Muscle layer of colon (tissue), 2 donors: Measurements from ENCODE around the gene ENO2.

Source experiments
- H3K27ac ChIP-seq: one replicate; pipeline ENCODE4 v1.7.0; 2013; ENCODE audit warnings: low read depth, mild to moderate bottlenecking, low read length, moderate library complexity
- H3K27me3 ChIP-seq, 2 donors: one replicate each; pipeline ENCODE4 v1.7.0; 2013; ENCODE audit warnings: low read length in 2 of 2, mild to moderate bottlenecking in 2 of 2; ENCODE audit not compliant: insufficient read depth in 2 of 2, control insufficient read depth in 1 of 2
- H3K36me3 ChIP-seq: one replicate; pipeline ENCODE4 v1.7.0; 2013; ENCODE audit warnings: mild to moderate bottlenecking, low read length; ENCODE audit not compliant: insufficient read depth
- H3K4me1 ChIP-seq: one replicate; pipeline ENCODE4 v1.7.0; 2013; ENCODE audit warnings: mild to moderate bottlenecking, low read length; ENCODE audit not compliant: insufficient read depth
- H3K4me3 ChIP-seq, 2 donors: one replicate each; pipeline ENCODE4 v1.7.0; 2013; ENCODE audit warnings: low read length in 2 of 2, low read depth in 1 of 2, mild to moderate bottlenecking in 1 of 2, moderate library complexity in 1 of 2
- H3K9ac ChIP-seq: one replicate; pipeline ENCODE4 v1.7.0; 2013; ENCODE audit warnings: low read length
- H3K9me3 ChIP-seq: one replicate; pipeline ENCODE4 v1.7.0; 2013; ENCODE audit warnings: mild to moderate bottlenecking, low read length
- donor health status: abdominal sarcoma.
- donor health status: Adenocarcinoma of cecum.

Gene ENO2

GRCh38 chr12:6962285-6963015, 48.1 kb downstream of the ENO2 start:
- Histone ChIP-seq H3K4me1 (peaks cover 31% of the 10 kb centered on the region), H3K9ac (no peak overlapping the region), H3K27me3 (no peaks in the 10 kb centered on the region), H3K27ac (peak overlapping the region; percentile 51), H3K4me3 (no peak overlapping the region), H3K9me3 (no peaks in the 10 kb centered on the region), H3K36me3 (peaks cover 23% of the 10 kb centered on the region)

- Histone ChIP-seq H3K4me3 (no peak overlapping the region), H3K4me1 (peaks cover 33% of the 10 kb centered on the region), H3K27me3 (no peaks in the 10 kb centered on the region), H3K36me3 (peaks cover 30% of the 10 kb centered on the region), H3K9ac (no peak overlapping the region), H3K27ac (peak overlapping the region; percentile 2), H3K9me3 (no peaks in the 10 kb centered on the region)
These were observed 48.8 kb downstream of the ENO2 start for GRCh38 chr12:6963016-6963731.

- Histone ChIP-seq H3K27ac (peak overlapping the region; percentile 70), H3K36me3 (peaks cover 38% of the 10 kb centered on the region), H3K4me3 (no peak overlapping the region), H3K27me3 (no peaks in the 10 kb centered on the region), H3K9ac (peak overlapping the region; percentile 24), H3K9me3 (no peaks in the 10 kb centered on the region), H3K4me1 (peaks cover 40% of the 10 kb centered on the region)
These were observed 49.5 kb downstream of the ENO2 start for GRCh38 chr12:6963791-6964413.

- H3K36me3 ChIP-seq, result peaks cover 41% of the 10 kb centered on the region
- peak overlapping the region; percentile 70 for H3K27ac ChIP-seq
- H3K9ac ChIP-seq, result peak overlapping the region; percentile 24
- peaks cover 47% of the 10 kb centered on the region for H3K4me1 ChIP-seq
- no peaks in the 10 kb centered on the region for H3K9me3 ChIP-seq
- no peaks in the 10 kb centered on the region for H3K27me3 ChIP-seq
- no peak overlapping the region for H3K4me3 ChIP-seq
These were observed 50.2 kb downstream of the ENO2 start for GRCh38 chr12:6964605-6965025.

- no peaks in the 10 kb centered on the region for H3K9me3 ChIP-seq
- H3K4me3 ChIP-seq, result no peak overlapping the region
- peaks cover 41% of the 10 kb centered on the region for H3K36me3 ChIP-seq
- H3K27ac ChIP-seq, result peak overlapping the region; percentile 70
- H3K27me3 ChIP-seq, result no peaks in the 10 kb centered on the region
- peak overlapping the region; percentile 24 for H3K9ac ChIP-seq
- peaks cover 50% of the 10 kb centered on the region for H3K4me1 ChIP-seq
These were observed 50.8 kb downstream of the ENO2 start for GRCh38 chr12:6965026-6965661.

- H3K9ac ChIP-seq, result no peak overlapping the region
- peaks cover 49% of the 10 kb centered on the region for H3K4me1 ChIP-seq
- H3K27ac ChIP-seq, result no peak overlapping the region
- peaks cover 41% of the 10 kb centered on the region for H3K36me3 ChIP-seq
- no peaks in the 10 kb centered on the region for H3K9me3 ChIP-seq
- H3K4me3 ChIP-seq, result no peak overlapping the region
- H3K27me3 ChIP-seq, result no peaks in the 10 kb centered on the region
These were observed 51.3 kb downstream of the ENO2 start for GRCh38 chr12:6965714-6966113.

GRCh38 chr12:6966351-6966750, 52.0 kb downstream of the ENO2 start:
- Histone ChIP-seq H3K36me3 (peaks cover 41% of the 10 kb centered on the region), H3K27me3 (no peaks in the 10 kb centered on the region), H3K9me3 (no peaks in the 10 kb centered on the region), H3K4me1 (peaks cover 42% of the 10 kb centered on the region), H3K9ac (no peak overlapping the region), H3K27ac (no peak overlapping the region), H3K4me3 (no peak overlapping the region)

GRCh38 chr12:6967651-6968100, 53.3 kb downstream of the ENO2 start:
- no peaks in the 10 kb centered on the region for H3K27me3 ChIP-seq
- H3K27ac ChIP-seq, result no peak overlapping the region
- no peak overlapping the region for H3K4me3 ChIP-seq
- peaks cover 36% of the 10 kb centered on the region for H3K4me1 ChIP-seq
- H3K9me3 ChIP-seq, result no peaks in the 10 kb centered on the region
- H3K9ac ChIP-seq, result no peak overlapping the region
- peaks cover 44% of the 10 kb centered on the region for H3K36me3 ChIP-seq

- Histone ChIP-seq H3K9ac (no peak overlapping the region), H3K27ac (no peak overlapping the region), H3K4me3 (no peak overlapping the region), H3K4me1 (peaks cover 35% of the 10 kb centered on the region), H3K36me3 (peaks cover 45% of the 10 kb centered on the region), H3K9me3 (no peaks in the 10 kb centered on the region), H3K27me3 (no peaks in the 10 kb centered on the region)
These were observed 54.0 kb downstream of the ENO2 start for GRCh38 chr12:6968426-6968825.

- no peaks in the 10 kb centered on the region for H3K9me3 ChIP-seq
- H3K36me3 ChIP-seq, result peaks cover 57% of the 10 kb centered on the region
- H3K27me3 ChIP-seq, result no peaks in the 10 kb centered on the region
- peaks cover 27% of the 10 kb centered on the region for H3K4me1 ChIP-seq
- H3K9ac ChIP-seq, result peak overlapping the region; percentile 90
- H3K27ac ChIP-seq, result peak overlapping the region; percentile 94
- H3K4me3 ChIP-seq, result peak overlapping the region; percentile 97 to 98
These were observed 55.7 kb downstream of the ENO2 start for GRCh38 chr12:6970096-6970527.
